Hepatocyte (in vitro differentiated cells): ENCODE results near the gene TLN1. TPM values are rescaled to one million over a fixed set of nuclear protein-coding genes. Genes with fewer than 3 reads are reported as not detected.
A peak's percentile ranks its signal among the peaks of the same experiment; 100 is the strongest.

Experiments
- DNase-seq: peaks from one replicate; pipeline ENCODE4 v3.0.0-alpha.2; 2016; ENCODE audit warnings: low spot score
- H2AFZ ChIP-seq: fragments of 200-600 bp; sonication (generic); 2 replicates; pipeline ENCODE4 v1.6.0; 2016; ENCODE audit warnings: antibody characterized with exemption, mild to moderate bottlenecking
- H3K27ac ChIP-seq: fragments of 200-600 bp; sonication (generic); 2 replicates; pipeline ENCODE4 v1.5.1; 2016; ENCODE audit warnings: mild to moderate bottlenecking
- H3K27me3 ChIP-seq: fragments of 200-600 bp; sonication (generic); 2 replicates; pipeline ENCODE4 v1.6.1; 2016
- H3K36me3 ChIP-seq: fragments of 200-600 bp; sonication (generic); replicated peaks from 2 replicates; pipeline ENCODE4 v1.5.1; 2016; ENCODE audit warnings: low read depth; ENCODE audit not compliant: insufficient read depth
- H3K4me1 ChIP-seq: fragments of 200-600 bp; sonication (generic); 2 replicates; pipeline ENCODE4 v1.5.1; 2016; ENCODE audit warnings: mild to moderate bottlenecking, moderate library complexity; ENCODE audit not compliant: insufficient read depth
- H3K4me2 ChIP-seq: fragments of 200-600 bp; sonication (generic); 2 replicates; pipeline ENCODE4 v1.6.0; 2016
- H3K4me3 ChIP-seq: fragments of 200-600 bp; sonication (generic); 2 replicates; pipeline ENCODE4 v1.5.1; 2016; ENCODE audit warnings: mild to moderate bottlenecking
- H3K79me2 ChIP-seq: fragments of 200-600 bp; sonication (generic); 2 replicates; pipeline ENCODE4 v1.6.0; 2017; ENCODE audit warnings: mild to moderate bottlenecking
- H3K9me2 ChIP-seq: fragments of 200-600 bp; sonication (generic); replicated peaks from 2 replicates; pipeline ENCODE4 v1.6.0; 2017; ENCODE audit warnings: mild to moderate bottlenecking; ENCODE audit not compliant: insufficient read depth
- H3K9me3 ChIP-seq: fragments of 200-600 bp; sonication (generic); 2 replicates; pipeline ENCODE4 v1.5.1; 2016; ENCODE audit warnings: low read depth, mild to moderate bottlenecking
- H4K20me1 ChIP-seq: fragments of 200-600 bp; sonication (generic); 2 replicates; pipeline ENCODE4 v1.6.0; 2016; ENCODE audit warnings: mild to moderate bottlenecking; ENCODE audit not compliant: insufficient read depth, poor library complexity, severe bottlenecking
- EZH2 ChIP-seq: fragments of 200-600 bp; sonication (generic); IDR thresholded peaks from 2 replicates; pipeline ENCODE4 v1.6.1; 2016; ENCODE audit warnings: antibody characterized with exemption, mild to moderate bottlenecking, borderline replicate concordance
- EZH2phosphoT487 ChIP-seq: fragments of 200-600 bp; sonication (generic); IDR thresholded peaks from one replicate; pipeline ENCODE4 v1.6.1; 2018; ENCODE audit warnings: antibody characterized with exemption, mild to moderate bottlenecking, low read depth, moderate library complexity; ENCODE audit not compliant: unreplicated experiment, severe bottlenecking
- WGBS: methylation state at CpG from one replicate; pipeline ENCODE4 v1.1.6; 2016; ENCODE audit warnings: low lambda C conversion rate; ENCODE audit errors: missing lambda C conversion rate; 5-methylcytosine and 5-hydroxymethylcytosine counted together
- polyA plus RNA-seq: library from polyadenylated mRNA; unstranded; fragments of >200 nt; fragmentation: Nextera tagmentation; extraction: Ambion mirVana; gene quantifications from 2 replicates; pipeline ENCODE4 v1.2.1, GENCODE V29; 2016
- total RNA-seq: library from RNA; depleted of rRNA; stranded (reverse); fragments of >200 nt; gene quantifications from 2 replicates; pipeline ENCODE4 v1.2.3, GENCODE V29; 2014
- TF ChIP-seq, protein P1 (sequence below): fragments of 200-600 bp; sonication (generic); IDR thresholded peaks from 2 replicates; pipeline ENCODE4 v1.5.1; 2016; ENCODE audit warnings: antibody characterized with exemption, mild to moderate bottlenecking; ENCODE audit not compliant: poor library complexity

TLN1 gene
- total and polyA plus RNA-seq, 2 experiments from 2014 or later: 70.5 to 113 TPM

DNA sequence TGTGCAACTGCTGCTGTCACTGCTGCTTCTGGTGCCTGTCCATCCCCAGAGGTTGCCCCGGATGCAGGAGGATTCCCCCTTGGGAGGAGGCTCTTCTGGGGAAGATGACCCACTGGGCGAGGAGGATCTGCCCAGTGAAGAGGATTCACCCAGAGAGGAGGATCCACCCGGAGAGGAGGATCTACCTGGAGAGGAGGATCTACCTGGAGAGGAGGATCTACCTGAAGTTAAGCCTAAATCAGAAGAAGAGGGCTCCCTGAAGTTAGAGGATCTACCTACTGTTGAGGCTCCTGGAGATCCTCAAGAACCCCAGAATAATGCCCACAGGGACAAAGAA is 58.0 kb downstream of the TLN1 start:
- no peak overlapping the region for H2AFZ ChIP-seq
- H3K27ac ChIP-seq: no peak overlapping the region
- H3K4me2 ChIP-seq: no peak overlapping the region
- H3K9me3 ChIP-seq: no peaks in the 10 kb centered on the region
- no peaks in the 10 kb centered on the region for H3K36me3 ChIP-seq
- peaks cover 10% of the 10 kb centered on the region for H3K4me1 ChIP-seq
- no peak for DNase-seq
- H3K4me3 ChIP-seq: no peak overlapping the region
- H4K20me1 ChIP-seq: no peaks in the 10 kb centered on the region
- 90% methylated on average over 3 of the region's 3 CpGs for WGBS
- no peaks in the 10 kb centered on the region for H3K79me2 ChIP-seq
- no peaks in the 10 kb centered on the region for H3K27me3 ChIP-seq
- TF ChIP-seq, protein P1, sequence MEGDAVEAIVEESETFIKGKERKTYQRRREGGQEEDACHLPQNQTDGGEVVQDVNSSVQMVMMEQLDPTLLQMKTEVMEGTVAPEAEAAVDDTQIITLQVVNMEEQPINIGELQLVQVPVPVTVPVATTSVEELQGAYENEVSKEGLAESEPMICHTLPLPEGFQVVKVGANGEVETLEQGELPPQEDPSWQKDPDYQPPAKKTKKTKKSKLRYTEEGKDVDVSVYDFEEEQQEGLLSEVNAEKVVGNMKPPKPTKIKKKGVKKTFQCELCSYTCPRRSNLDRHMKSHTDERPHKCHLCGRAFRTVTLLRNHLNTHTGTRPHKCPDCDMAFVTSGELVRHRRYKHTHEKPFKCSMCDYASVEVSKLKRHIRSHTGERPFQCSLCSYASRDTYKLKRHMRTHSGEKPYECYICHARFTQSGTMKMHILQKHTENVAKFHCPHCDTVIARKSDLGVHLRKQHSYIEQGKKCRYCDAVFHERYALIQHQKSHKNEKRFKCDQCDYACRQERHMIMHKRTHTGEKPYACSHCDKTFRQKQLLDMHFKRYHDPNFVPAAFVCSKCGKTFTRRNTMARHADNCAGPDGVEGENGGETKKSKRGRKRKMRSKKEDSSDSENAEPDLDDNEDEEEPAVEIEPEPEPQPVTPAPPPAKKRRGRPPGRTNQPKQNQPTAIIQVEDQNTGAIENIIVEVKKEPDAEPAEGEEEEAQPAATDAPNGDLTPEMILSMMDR: no peak
- TF ChIP-seq EZH2: no peak
- H3K9me2 ChIP-seq: no peaks in the 10 kb centered on the region

DNA sequence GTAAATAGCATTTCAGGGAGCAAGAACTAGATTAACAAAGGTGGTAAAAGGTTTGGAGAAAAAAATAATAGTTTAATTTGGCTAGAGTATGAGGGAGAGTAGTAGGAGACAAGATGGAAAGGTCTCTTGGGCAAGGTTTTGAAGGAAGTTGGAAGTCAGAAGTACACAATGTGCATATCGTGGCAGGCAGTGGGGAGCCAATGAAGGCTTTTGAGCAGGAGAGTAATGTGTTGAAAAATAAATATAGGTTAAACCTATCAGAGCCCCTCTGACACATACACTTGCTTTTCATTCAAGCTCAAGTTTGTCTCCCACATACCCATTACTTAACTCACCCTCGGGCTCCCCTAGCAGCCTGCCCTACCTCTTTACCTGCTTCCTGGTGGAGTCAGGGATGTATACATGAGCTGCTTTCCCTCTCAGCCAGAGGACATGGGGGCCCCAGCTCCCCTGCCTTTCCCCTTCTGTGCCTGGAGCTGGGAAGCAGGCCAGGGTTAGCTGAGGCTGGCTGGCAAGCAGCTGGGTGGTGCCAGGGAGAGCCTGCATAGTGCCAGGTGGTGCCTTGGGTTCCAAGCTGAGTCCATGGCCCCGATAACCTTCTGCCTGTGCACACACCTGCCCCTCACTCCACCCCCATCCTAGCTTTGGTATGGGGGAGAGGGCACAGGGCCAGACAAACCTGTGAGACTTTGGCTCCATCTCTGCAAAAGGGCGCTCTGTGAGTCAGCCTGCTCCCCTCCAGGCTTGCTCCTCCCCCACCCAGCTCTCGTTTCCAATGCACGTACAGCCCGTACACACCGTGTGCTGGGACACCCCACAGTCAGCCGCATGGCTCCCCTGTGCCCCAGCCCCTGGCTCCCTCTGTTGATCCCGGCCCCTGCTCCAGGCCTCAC is 58.6 kb downstream of the TLN1 start, which contains the start of gene CA9:
Gene CA9, plus strand, starts transcription at position 797 of the 893 bp plus-strand sequence. Its CDS starts 32 bp downstream, at position 829.
- Histone ChIP-seq H3K27me3 (no peaks in the 10 kb centered on the region), H3K4me2 (peak within 1 kb of the TSS; percentile 25), H2AFZ (no peak within 1 kb of the TSS), H3K27ac (no peak within 1 kb of the TSS), H3K4me3 (no peak within 1 kb of the TSS), H3K79me2 (no peaks in the 10 kb centered on the region), H3K36me3 (no peaks in the 10 kb centered on the region), H3K9me2 (no peaks in the 10 kb centered on the region), H4K20me1 (no peaks in the 10 kb centered on the region), H3K9me3 (no peaks in the 10 kb centered on the region), H3K4me1 (peaks cover 15% of the 10 kb centered on the region)
- TF ChIP-seq EZH2phosphoT487 (no peak), EZH2 (no peak)
- TF ChIP-seq, protein P1: no peak
- DNase-seq: no peak
- 75% methylated on average over 10 of the region's 10 CpGs for WGBS

DNA sequence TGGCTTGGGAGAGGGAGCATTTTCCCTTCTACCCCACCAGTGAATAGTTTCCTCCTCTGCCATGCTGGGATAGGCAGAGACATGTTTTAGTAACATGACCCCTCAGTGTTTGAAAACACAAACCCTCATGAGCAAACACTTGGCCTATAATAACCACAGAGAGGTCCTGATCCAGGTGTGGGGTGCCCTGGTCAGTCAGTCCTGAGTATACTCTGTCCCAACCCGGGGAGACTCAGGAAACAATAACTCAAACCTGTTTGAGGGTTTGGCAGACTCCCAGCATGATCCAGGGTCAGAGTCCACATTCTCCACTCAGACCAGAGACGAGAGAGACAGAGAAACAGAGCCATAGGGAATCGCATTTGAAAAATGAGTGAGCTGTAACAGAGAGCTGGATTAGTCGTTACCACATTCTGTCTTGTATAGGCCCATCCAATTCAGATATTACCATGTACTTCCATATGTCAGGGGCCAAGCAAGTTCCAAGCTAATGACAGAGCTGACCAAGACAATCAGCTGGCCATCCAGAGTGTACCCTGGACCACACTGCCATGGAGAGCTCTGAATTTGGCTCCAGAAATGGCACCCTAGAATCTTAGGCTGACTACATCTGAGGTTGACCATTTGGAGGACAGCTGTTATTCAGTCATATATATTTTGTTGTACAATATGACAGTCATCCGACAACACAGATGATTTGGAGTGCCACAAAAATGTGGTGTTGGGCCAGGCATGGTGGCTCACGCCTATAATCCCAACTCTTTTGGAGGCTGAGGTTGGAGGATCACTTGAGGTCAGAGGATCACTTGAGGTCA is 62.5 kb downstream of the TLN1 start:
- peaks cover 19% of the 10 kb centered on the region for H3K4me1 ChIP-seq
- no peaks in the 10 kb centered on the region for H3K27me3 ChIP-seq
- no peaks in the 10 kb centered on the region for H3K79me2 ChIP-seq
- H3K9me3 ChIP-seq: no peaks in the 10 kb centered on the region
- no peak overlapping the region for H3K4me3 ChIP-seq
- H3K27ac ChIP-seq: peak overlapping the region; percentile 90
- TF ChIP-seq, protein P1: no peak
- TF ChIP-seq EZH2 (no peak), EZH2phosphoT487 (no peak)
- WGBS: 50% methylated on average over 6 of the region's 6 CpGs
- H4K20me1 ChIP-seq: no peaks in the 10 kb centered on the region
- H3K4me2 ChIP-seq: peak overlapping the region; percentile 33
- H2AFZ ChIP-seq: peak overlapping the region; percentile 22
- H3K9me2 ChIP-seq: no peaks in the 10 kb centered on the region
- DNase-seq: peak; percentile 68
- no peaks in the 10 kb centered on the region for H3K36me3 ChIP-seq
